Large intestine (tissue), 3 donors: Measurements from ENCODE around the gene SSU72. TPM values are rescaled to one million over a fixed set of nuclear protein-coding genes. Genes with fewer than 3 reads are reported as not detected.
A peak's percentile ranks its signal among the peaks of the same experiment; 100 is the strongest.
"Not testable (repeated sequence)": the region's sequence is repeated elsewhere in the genome, so short reads cannot be mapped to it uniquely, and the experiment has no call there.

Experiments
- DNase-seq, 2 donors: peaks; one replicate each; pipeline versions ENCODE4 v3.0.0 to v3.0.0-alpha.2; 2013
- H3K27ac ChIP-seq: one replicate; pipeline ENCODE4 v1.5.1; 2013; ENCODE audit warnings: low read length
- H3K27me3 ChIP-seq: 2 replicates; pipeline ENCODE4 v1.6.1; 2013; ENCODE audit warnings: low read length; ENCODE audit not compliant: control insufficient read depth, insufficient read depth
- H3K36me3 ChIP-seq: 2 replicates; pipeline ENCODE4 v1.6.1; 2013; ENCODE audit warnings: low read length; ENCODE audit not compliant: control insufficient read depth, insufficient read depth
- H3K4me1 ChIP-seq: one replicate; pipeline ENCODE4 v1.6.1; 2013; ENCODE audit warnings: low read length; ENCODE audit not compliant: control insufficient read depth, insufficient read depth
- H3K4me3 ChIP-seq: one replicate; pipeline ENCODE4 v1.5.1; 2013; ENCODE audit warnings: low read length
- H3K9me3 ChIP-seq: one replicate; pipeline ENCODE4 v1.6.1; 2013; ENCODE audit warnings: mild to moderate bottlenecking, low read depth, low read length, moderate library complexity; ENCODE audit not compliant: control insufficient read depth
- WGBS: methylation state at CpG from one replicate; pipeline ENCODE4 v1.1.5; 2013; ENCODE audit warnings: low lambda C conversion rate; ENCODE audit not compliant: insufficient coverage; 5-methylcytosine and 5-hydroxymethylcytosine counted together
- polyA plus RNA-seq: library from polyadenylated mRNA; unstranded; fragments of 120-200 nt; gene quantifications from one replicate; pipeline ENCODE4 v1.2.1, GENCODE V29; 2013

Gene SSU72
- polyA plus RNA-seq, 1 donor = 79.4 TPM

- H3K4me3 ChIP-seq, DNase-seq, H3K4me1 ChIP-seq, H3K9me3 ChIP-seq, H3K27me3 ChIP-seq, H3K27ac ChIP-seq: not testable (repeated sequence)
- H3K36me3 ChIP-seq = peaks cover 16% of the 10 kb centered on the region
- WGBS = 100% methylated on average over 1 of the region's 14 CpGs
Observed at GRCh38 chr1:1516923-1517322, 57.7 kb downstream of the SSU72 start.

- not testable (repeated sequence) for DNase-seq, H3K4me3 ChIP-seq, H3K27me3 ChIP-seq, H3K4me1 ChIP-seq, H3K27ac ChIP-seq, H3K9me3 ChIP-seq
- WGBS = no CpG with 5 or more reads among the region's 16 CpGs
- H3K36me3 ChIP-seq = peaks cover 13% of the 10 kb centered on the region
Observed at GRCh38 chr1:1514376-1514775, 60.3 kb downstream of the SSU72 start.

- not testable (repeated sequence) for H3K4me3 ChIP-seq, H3K27ac ChIP-seq, H3K9me3 ChIP-seq, H3K27me3 ChIP-seq, H3K4me1 ChIP-seq, DNase-seq
- H3K36me3 ChIP-seq = peaks cover 12% of the 10 kb centered on the region
- no CpG with 5 or more reads among the region's 18 CpGs for WGBS
Observed at GRCh38 chr1:1513675-1514074, 61.0 kb downstream of the SSU72 start.

GRCh38 chr1:1512425-1512824, 62.2 kb downstream of the SSU72 start:
- not testable (repeated sequence) for H3K27me3 ChIP-seq, H3K27ac ChIP-seq, H3K4me1 ChIP-seq, H3K9me3 ChIP-seq, DNase-seq, H3K36me3 ChIP-seq
- WGBS = no CpG with 5 or more reads among the region's 52 CpGs
- peak overlapping the region; percentile 46 for H3K4me3 ChIP-seq

GRCh38 chr1:1511533-1512285, 63.0 kb downstream of the SSU72 start, which contains the start of gene ATAD3A:
ATAD3A (plus strand) TSS chr1:1512162; CDS start chr1:1512269, 107 bp downstream.
- WGBS = no CpG with 5 or more reads among the region's 99 CpGs

GRCh38 chr1:1510912-1511532, 63.6 kb downstream of the SSU72 start:
- peak overlapping the region; percentile 84 for H3K4me3 ChIP-seq
- H3K27me3 ChIP-seq = no peaks in the 10 kb centered on the region
- peak overlapping the region; percentile 82 for H3K27ac ChIP-seq
- H3K36me3 ChIP-seq = peaks cover 2% of the 10 kb centered on the region
- DNase-seq = no peak
- no CpG with 5 or more reads among the region's 17 CpGs for WGBS
- no peaks in the 10 kb centered on the region for H3K9me3 ChIP-seq
- peaks cover 11% of the 10 kb centered on the region for H3K4me1 ChIP-seq

More at GRCh38 chr1:1511533-1512285, 63.0 kb downstream of the SSU72 start, which contains the start of gene ATAD3A:
- Histone ChIP-seq H3K9me3 (no peaks in the 10 kb centered on the region), H3K4me1 (peaks cover 7% of the 10 kb centered on the region), H3K4me3 (peak within 1 kb of the TSS; percentile 84), H3K27me3 (no peaks in the 10 kb centered on the region), H3K36me3 (peaks cover 2% of the 10 kb centered on the region), H3K27ac (peak within 1 kb of the TSS; percentile 82)
- DNase-seq = peak; percentile 98 to 99

GRCh38 chr1:1509465-1509850, 65.2 kb downstream of the SSU72 start:
- not testable (repeated sequence) for H3K27me3 ChIP-seq, H3K9me3 ChIP-seq, DNase-seq, H3K36me3 ChIP-seq, H3K27ac ChIP-seq, H3K4me3 ChIP-seq
- no CpG with 5 or more reads among the region's 21 CpGs for WGBS
- peaks cover 14% of the 10 kb centered on the region for H3K4me1 ChIP-seq

GRCh38 chr1:1508775-1509464, 65.7 kb downstream of the SSU72 start:
- H3K27ac ChIP-seq, H3K36me3 ChIP-seq, DNase-seq, H3K9me3 ChIP-seq, H3K4me3 ChIP-seq, H3K27me3 ChIP-seq: not testable (repeated sequence)
- H3K4me1 ChIP-seq = peaks cover 14% of the 10 kb centered on the region
- WGBS = no CpG with 5 or more reads among the region's 34 CpGs

- Histone ChIP-seq H3K9me3 (no peaks in the 10 kb centered on the region), H3K4me3 (no peak overlapping the region), H3K4me1 (peaks cover 14% of the 10 kb centered on the region), H3K27ac (no peak overlapping the region), H3K36me3 (no peaks in the 10 kb centered on the region), H3K27me3 (no peaks in the 10 kb centered on the region)
- WGBS = 100% methylated on average over 1 of the region's 4 CpGs
- DNase-seq = no peak
Observed at GRCh38 chr1:1507305-1507704, 67.4 kb downstream of the SSU72 start.

- H3K27ac ChIP-seq, H3K4me3 ChIP-seq, DNase-seq, H3K9me3 ChIP-seq, H3K36me3 ChIP-seq, H3K27me3 ChIP-seq: not testable (repeated sequence)
- no CpG with 5 or more reads among the region's 5 CpGs for WGBS
- peaks cover 11% of the 10 kb centered on the region for H3K4me1 ChIP-seq
Observed at GRCh38 chr1:1505801-1506200, 68.9 kb downstream of the SSU72 start.
